SH-SY5Y (cell line): ENCODE data around the gene CFAP99.

ENCODE experiments used
- GATA2 ChIP-seq: IDR thresholded peaks from 2 replicates; pipeline ENCODE4 v1.6.1; 2011; ENCODE audit warnings: mild to moderate bottlenecking, low read depth, low read length
- GATA3 ChIP-seq: IDR thresholded peaks from 2 replicates; pipeline ENCODE4 v1.6.1; 2011; ENCODE audit warnings: low read depth, mild to moderate bottlenecking, low read length, moderate library complexity

DNA sequence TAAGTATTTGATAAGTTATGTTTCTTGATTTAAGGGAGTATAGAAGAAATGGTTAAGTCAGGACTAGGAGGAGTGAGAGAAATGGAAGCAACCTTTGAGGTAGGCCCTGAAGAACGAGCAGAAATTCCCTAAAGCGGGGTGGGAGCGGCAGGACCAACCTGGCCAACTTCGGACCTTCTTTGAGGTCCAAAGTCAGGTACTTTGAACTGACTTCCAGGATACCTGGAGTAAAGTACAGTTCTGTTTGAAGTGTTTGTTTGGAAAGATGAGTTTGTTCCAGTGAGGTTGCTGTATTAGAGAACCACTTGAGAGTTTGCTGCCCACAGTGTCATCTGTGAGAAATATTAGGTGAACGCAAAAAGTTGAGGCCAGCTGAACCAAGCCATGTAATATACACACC is 61.9 kb downstream of the CFAP99 start:
- TF ChIP-seq GATA2 = no peak
- TF ChIP-seq GATA3 = no peak
